Kidney epithelial cell (primary cell): Measurements from ENCODE around the gene TFAM. TPM values are rescaled to one million over a fixed set of nuclear protein-coding genes. Genes with fewer than 3 reads are reported as not detected.

Source experiments
- DNase-seq: peaks from one replicate; pipeline ENCODE4 v3.0.0-alpha.2; 2010; ENCODE audit warnings: low read depth
- H3K27me3 ChIP-seq: 2 replicates; pipeline ENCODE4 v1.6.0; 2011; ENCODE audit warnings: low read length; ENCODE audit not compliant: control insufficient read depth, insufficient read depth
- H3K36me3 ChIP-seq: 2 replicates; pipeline ENCODE4 v1.5.1; 2011; ENCODE audit warnings: low read length; ENCODE audit not compliant: control insufficient read depth, insufficient read depth
- H3K4me3 ChIP-seq: 2 replicates; pipeline ENCODE4 v1.5.1; 2011; ENCODE audit warnings: low read depth, mild to moderate bottlenecking, control low read depth, low read length
- total RNA-seq: library from RNA; depleted of rRNA; stranded (reverse); fragments of >200 nt; gene quantifications from 2 replicates; pipeline ENCODE4 v1.2.3, GENCODE V29; 2015
- TF ChIP-seq, protein P1 (sequence below): IDR thresholded peaks from 2 replicates; pipeline ENCODE4 v1.5.1; 2011; ENCODE audit warnings: mild to moderate bottlenecking, moderate library complexity, low read length, control low read depth, inconsistent platforms; ENCODE audit not compliant: insufficient read depth, poor library complexity, severe bottlenecking

Gene TFAM
- total RNA-seq, 1 donor from 2014 or later = 32.4 TPM

DNA sequence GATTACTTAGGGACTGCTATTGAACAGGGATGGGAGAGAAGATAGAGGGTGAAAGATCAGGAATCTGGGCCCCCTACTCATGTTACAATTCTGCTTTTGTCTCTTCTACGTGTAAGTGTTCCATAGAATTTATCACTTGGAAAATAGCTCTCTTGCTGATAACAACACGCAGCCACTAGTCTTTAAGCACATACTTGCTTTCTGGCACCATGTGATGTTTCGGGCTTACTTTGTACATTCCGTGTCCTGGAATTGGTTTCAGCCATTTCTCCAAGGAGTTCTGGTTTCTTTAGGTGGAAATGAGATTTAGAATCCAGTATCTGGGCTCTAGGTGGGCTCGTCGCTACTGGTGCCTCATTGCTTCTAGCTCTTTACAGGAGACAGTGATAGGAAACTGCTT lies 59.7 kb downstream of the TFAM start:
- H3K36me3 ChIP-seq = no peaks in the 10 kb centered on the region
- no peak for DNase-seq
- no peak overlapping the region for H3K4me3 ChIP-seq
- TF ChIP-seq, protein P1, sequence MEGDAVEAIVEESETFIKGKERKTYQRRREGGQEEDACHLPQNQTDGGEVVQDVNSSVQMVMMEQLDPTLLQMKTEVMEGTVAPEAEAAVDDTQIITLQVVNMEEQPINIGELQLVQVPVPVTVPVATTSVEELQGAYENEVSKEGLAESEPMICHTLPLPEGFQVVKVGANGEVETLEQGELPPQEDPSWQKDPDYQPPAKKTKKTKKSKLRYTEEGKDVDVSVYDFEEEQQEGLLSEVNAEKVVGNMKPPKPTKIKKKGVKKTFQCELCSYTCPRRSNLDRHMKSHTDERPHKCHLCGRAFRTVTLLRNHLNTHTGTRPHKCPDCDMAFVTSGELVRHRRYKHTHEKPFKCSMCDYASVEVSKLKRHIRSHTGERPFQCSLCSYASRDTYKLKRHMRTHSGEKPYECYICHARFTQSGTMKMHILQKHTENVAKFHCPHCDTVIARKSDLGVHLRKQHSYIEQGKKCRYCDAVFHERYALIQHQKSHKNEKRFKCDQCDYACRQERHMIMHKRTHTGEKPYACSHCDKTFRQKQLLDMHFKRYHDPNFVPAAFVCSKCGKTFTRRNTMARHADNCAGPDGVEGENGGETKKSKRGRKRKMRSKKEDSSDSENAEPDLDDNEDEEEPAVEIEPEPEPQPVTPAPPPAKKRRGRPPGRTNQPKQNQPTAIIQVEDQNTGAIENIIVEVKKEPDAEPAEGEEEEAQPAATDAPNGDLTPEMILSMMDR = no peak
- no peaks in the 10 kb centered on the region for H3K27me3 ChIP-seq

DNA sequence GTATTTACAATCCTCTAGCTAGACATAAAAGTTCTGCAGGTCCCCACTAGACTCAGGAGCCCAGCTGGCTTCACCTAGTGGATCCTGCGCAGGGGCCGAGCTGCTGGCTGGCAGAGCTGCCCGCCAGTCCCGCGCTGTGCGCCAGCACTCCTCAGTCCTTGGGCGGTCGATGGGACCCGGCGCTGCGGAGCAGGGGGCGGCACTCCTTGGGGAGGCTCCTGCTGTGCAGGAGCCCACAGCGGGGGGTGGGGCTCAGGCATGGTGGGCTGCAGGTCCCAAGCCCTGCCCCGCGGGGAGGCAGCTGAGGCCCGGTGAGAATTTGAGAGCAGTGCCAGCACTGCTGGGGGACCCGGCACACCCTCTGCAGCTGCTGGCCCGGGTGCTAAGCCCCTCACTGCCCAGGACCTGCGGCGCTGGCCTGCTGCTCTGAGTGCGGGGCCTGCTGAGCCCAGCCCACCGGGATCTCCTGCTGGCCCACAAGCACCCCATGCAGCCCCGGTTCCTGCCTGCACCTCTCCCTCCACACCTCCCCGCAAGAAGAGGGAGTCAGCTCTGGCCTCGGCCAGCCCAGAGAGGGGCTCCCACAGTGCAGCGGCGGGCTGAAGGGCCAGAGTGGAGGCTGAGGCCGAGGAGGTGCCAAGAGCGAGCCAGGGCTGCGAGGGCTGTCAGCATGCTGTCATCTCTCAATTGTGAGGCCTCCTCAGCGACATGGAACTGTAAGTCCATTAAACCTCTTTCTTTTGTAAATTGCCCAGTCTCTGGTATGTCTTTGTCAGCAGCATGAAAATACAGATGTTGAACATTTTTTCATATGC lies 63.1 kb downstream of the TFAM start:
- no peak for DNase-seq
- H3K4me3 ChIP-seq = no peak overlapping the region
- H3K36me3 ChIP-seq = no peaks in the 10 kb centered on the region
- no peaks in the 10 kb centered on the region for H3K27me3 ChIP-seq
- TF ChIP-seq, protein P1 = no peak

Other genes starting within 250 kb of the TFAM start
- gene IPMK, start 117.5 kb upstream of the TFAM start, total RNA-seq = 5.1 and 5.6 TPM in 2 replicates
- gene CISD1, start 116.2 kb upstream of the TFAM start, total RNA-seq = 10.1 and 17.0 TPM in 2 replicates
- 24.1 and 27.6 TPM in 2 replicates for gene UBE2D1, start 50.4 kb upstream of the TFAM start, total RNA-seq
- gene BICC1, start 127.5 kb downstream of the TFAM start, total RNA-seq = 58.0 and 64.6 TPM in 2 replicates